Activated CD8-positive, alpha-beta memory T cell treated with anti-CD3 and anti-CD28 coated beads, Interleukin-2, amount 10 ng/mL, durations not matched to agents 7 days and 5 days (primary cell): Measurements from ENCODE around the gene UNC93B1. TPM values are rescaled to one million over a fixed set of nuclear protein-coding genes. Genes with fewer than 3 reads are reported as not detected.

Experiments used
- ATAC-seq: fragments of 150-1000 bp; cut with Tn5 transposase; one replicate; pipeline ENCODE4 v1.10.0; 2021; ENCODE audit warnings: moderate library complexity
- CTCF ChIA-PET: fragments of 350-600 bp; sonication (Branson Sonifier 250); formaldehyde crosslinking; loops from one replicate; lab custom pipeline; 2021; ENCODE audit warnings: antibody characterized with exemption; lab: Charles Lee
- DNase-seq: peaks from one replicate; pipeline ENCODE4 v3.0.0-alpha.2; 2020
- H3K27ac Mint-ChIP-seq: one replicate; pipeline ENCODE4 v1.8.0; 2021; ENCODE audit warnings: mild to moderate bottlenecking, mixed read lengths
- H3K27me3 Mint-ChIP-seq: one replicate; pipeline ENCODE4 v1.8.0; 2021; ENCODE audit warnings: mixed read lengths
- H3K36me3 Mint-ChIP-seq: one replicate; pipeline ENCODE4 v1.8.0; 2021; ENCODE audit warnings: mild to moderate bottlenecking, mixed read lengths
- H3K4me1 Mint-ChIP-seq: one replicate; pipeline ENCODE4 v1.8.0; 2021; ENCODE audit warnings: mixed read lengths
- H3K4me3 Mint-ChIP-seq: one replicate; pipeline ENCODE4 v1.8.0; 2021; ENCODE audit warnings: mild to moderate bottlenecking, moderate library complexity, mixed read lengths
- H3K9me3 Mint-ChIP-seq: one replicate; pipeline ENCODE4 v1.8.0; 2022; ENCODE audit warnings: low read depth, mixed read lengths
- total RNA-seq, 2 experiments: library from RNA; stranded (reverse); gene quantifications; one replicate each; pipeline ENCODE4 v1.2.3, GENCODE V29; 2021

UNC93B1 gene
- total RNA-seq, 2 experiments from 2014 or later, result 20.0 to 48.9 TPM

DNA sequence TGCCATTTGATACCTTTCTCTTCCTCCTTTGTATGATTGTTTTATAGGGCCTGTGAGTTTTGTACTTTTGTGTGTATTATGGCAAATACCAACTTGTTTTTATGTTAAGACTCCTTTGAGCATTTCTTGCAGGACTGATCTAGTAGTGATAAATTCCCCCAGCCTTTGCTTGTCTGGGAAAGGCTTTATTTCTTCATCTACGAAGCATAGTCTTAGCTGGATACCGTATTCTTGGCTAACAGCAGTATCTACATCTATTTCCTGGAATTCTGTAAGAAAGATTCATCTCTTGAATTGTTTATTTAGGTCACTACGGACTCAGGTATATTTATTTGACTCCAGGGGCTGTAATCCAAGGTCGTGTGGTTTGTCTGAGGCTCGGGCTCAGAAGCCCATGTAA, 20.6 kb upstream of the UNC93B1 start:
- Mint-ChIP-seq H3K36me3 (no peaks in the 10 kb centered on the region), H3K27me3 (peaks cover 2% of the 10 kb centered on the region), H3K27ac (no peak overlapping the region), H3K9me3 (no peaks in the 10 kb centered on the region), H3K4me3 (no peak overlapping the region), H3K4me1 (peaks cover 11% of the 10 kb centered on the region)
- CTCF ChIA-PET, result interaction anchor here (1.5 kb wide), 1 partner anchor 15 kb away, joined by 5 read pairs; the partner anchor contains the start of gene ALDH3B1
- DNase-seq (no peak), ATAC-seq (no peak)

DNA sequence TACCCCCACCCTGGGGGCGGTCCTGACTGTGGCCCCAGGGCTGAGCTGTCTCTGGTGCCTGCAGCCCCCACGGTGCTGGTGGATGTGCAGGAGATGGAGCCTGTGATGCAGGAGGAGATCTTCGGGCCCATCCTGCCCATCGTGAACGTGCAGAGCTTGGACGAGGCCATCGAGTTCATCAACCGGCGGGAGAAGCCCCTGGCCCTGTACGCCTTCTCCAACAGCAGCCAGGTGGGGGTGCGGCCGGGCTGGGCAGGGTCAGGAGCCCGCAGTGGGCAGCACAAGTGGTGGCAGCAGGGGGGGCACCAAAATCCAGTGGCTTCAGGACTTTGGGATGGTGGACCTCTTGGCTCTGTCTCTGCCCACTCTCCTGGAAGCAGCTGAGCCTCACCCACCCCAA, 18.6 kb upstream of the UNC93B1 start:
- no peaks in the 10 kb centered on the region for H3K9me3 Mint-ChIP-seq
- no peak for ATAC-seq
- H3K27ac Mint-ChIP-seq, result no peak overlapping the region
- no peak for DNase-seq
- H3K4me3 Mint-ChIP-seq, result no peak overlapping the region
- CTCF ChIA-PET, result no interaction called here
- H3K36me3 Mint-ChIP-seq, result no peaks in the 10 kb centered on the region
- peaks cover 2% of the 10 kb centered on the region for H3K27me3 Mint-ChIP-seq
- peaks cover 3% of the 10 kb centered on the region for H3K4me1 Mint-ChIP-seq

- CTCF ChIA-PET, result no interaction called here
- no peak for ATAC-seq
- no peak overlapping the region for H3K27ac Mint-ChIP-seq
- no peak overlapping the region for H3K4me3 Mint-ChIP-seq
- no peak for DNase-seq
- no peaks in the 10 kb centered on the region for H3K36me3 Mint-ChIP-seq
- H3K9me3 Mint-ChIP-seq, result no peaks in the 10 kb centered on the region
- H3K4me1 Mint-ChIP-seq, result peaks cover 2% of the 10 kb centered on the region
- H3K27me3 Mint-ChIP-seq, result peaks cover 2% of the 10 kb centered on the region
These were observed 17.4 kb upstream of the UNC93B1 start for GRCh38 chr11:68021167-68021787.

DNA sequence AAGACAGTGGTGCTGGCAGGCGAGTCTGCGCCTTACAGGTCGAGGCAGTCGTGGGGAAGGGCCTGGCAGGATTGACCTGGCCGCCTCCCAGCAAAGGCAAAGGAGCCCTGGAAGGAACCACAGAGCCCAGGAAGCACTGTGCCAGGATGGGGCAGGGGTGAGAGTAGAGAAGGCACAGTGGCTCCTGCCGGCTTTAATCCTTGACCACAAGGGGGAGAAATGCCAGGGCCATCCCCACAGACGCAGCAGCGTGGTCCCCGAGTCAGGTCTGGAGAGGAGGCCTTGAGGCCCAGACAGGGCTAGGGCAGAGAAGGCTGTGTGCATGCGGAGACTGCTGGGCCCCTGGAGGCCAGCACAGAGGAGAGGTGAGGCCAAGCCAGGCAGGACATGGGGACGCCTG, 16.7 kb upstream of the UNC93B1 start:
- Mint-ChIP-seq H3K36me3 (no peaks in the 10 kb centered on the region), H3K4me1 (no peaks in the 10 kb centered on the region), H3K27me3 (peaks cover 2% of the 10 kb centered on the region), H3K9me3 (no peaks in the 10 kb centered on the region), H3K4me3 (no peak overlapping the region), H3K27ac (no peak overlapping the region)
- ATAC-seq, result no peak
- CTCF ChIA-PET, result no interaction called here
- no peak for DNase-seq

DNA sequence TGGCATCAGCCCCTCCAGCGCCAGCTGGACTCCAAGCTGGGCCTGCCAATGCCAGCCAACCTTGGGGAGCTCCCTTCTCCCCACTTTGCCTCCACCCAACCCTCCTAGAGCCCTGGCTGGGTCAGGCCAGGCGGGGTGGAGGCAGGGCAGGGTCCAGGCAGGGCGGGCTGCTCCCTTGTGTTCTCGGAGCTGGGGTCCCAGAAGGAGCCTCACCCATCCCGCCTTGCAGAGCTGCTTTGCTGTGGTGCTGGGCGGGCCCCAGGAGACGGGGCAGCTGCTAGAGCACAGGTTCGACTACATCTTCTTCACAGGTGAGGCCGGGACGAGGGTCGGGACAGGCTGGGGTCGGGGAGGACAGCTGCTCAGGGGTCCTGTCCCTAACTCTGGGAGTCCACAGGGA, 15.6 kb upstream of the UNC93B1 start:
- CTCF ChIA-PET, result no interaction called here
- no peak for ATAC-seq
- H3K4me1 Mint-ChIP-seq, result no peaks in the 10 kb centered on the region
- DNase-seq, result no peak
- H3K27me3 Mint-ChIP-seq, result no peaks in the 10 kb centered on the region
- no peak overlapping the region for H3K27ac Mint-ChIP-seq
- H3K4me3 Mint-ChIP-seq, result no peak overlapping the region
- no peaks in the 10 kb centered on the region for H3K36me3 Mint-ChIP-seq
- H3K9me3 Mint-ChIP-seq, result no peaks in the 10 kb centered on the region

- Mint-ChIP-seq H3K4me1 (no peaks in the 10 kb centered on the region), H3K27me3 (no peaks in the 10 kb centered on the region), H3K4me3 (no peak overlapping the region), H3K36me3 (no peaks in the 10 kb centered on the region), H3K9me3 (no peaks in the 10 kb centered on the region), H3K27ac (no peak overlapping the region)
- ATAC-seq, result no peak
- CTCF ChIA-PET, result no interaction called here
- no peak for DNase-seq
These were observed 14.9 kb upstream of the UNC93B1 start for GRCh38 chr11:68018730-68019190.

- no peak overlapping the region for H3K27ac Mint-ChIP-seq
- no peaks in the 10 kb centered on the region for H3K4me1 Mint-ChIP-seq
- ATAC-seq (no peak), DNase-seq (no peak)
- H3K27me3 Mint-ChIP-seq, result no peaks in the 10 kb centered on the region
- H3K36me3 Mint-ChIP-seq, result no peaks in the 10 kb centered on the region
- no peak overlapping the region for H3K4me3 Mint-ChIP-seq
- no peaks in the 10 kb centered on the region for H3K9me3 Mint-ChIP-seq
- CTCF ChIA-PET, result no interaction called here
These were observed 14.3 kb upstream of the UNC93B1 start for GRCh38 chr11:68017980-68018729.

DNA sequence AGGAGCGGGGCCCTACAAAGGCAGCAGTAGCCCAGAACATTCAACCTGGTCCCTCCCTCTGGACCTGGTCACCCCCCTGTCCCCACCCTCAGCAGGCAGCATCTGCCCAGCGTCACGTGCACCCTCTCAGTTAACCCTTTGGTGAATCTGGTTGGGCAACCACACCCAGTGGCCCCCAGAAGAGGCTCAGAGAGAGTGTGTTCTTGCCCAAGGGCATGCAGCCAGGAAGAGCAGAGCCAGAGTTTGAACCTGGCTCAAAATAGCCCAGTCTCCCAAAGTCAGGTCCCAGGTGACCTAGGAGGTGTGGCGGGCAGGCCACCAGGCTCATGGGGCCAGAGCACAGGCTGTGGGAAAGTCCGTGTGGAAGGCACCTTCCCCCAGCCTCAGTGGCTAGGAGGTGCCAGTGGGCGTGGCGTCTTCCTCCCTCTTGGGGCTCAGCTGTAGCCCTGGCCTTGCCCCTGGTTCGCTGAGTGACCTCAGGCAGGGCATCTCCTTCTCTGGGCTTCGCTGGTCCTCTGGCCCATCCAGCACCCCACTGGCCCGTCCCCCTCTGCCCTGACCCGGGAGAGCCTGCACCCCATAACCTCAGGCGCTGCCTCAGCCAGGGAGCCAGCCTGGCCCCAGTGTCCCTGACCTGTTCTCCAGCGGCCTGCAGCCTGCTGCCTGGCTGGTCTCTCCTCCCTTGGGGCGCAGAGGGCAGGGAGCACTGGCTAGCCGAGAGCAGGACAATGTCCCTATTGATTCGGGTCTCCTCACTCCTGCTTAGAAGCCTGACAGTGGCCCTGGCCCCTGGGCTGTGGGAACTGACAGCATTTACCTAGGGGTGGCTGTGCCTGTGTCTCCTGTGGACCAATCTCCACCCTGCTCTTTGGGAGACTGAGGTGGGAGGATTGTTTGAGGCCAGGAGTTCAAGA, 13.3 kb upstream of the UNC93B1 start:
- Mint-ChIP-seq H3K36me3 (no peaks in the 10 kb centered on the region), H3K27ac (no peak overlapping the region), H3K4me1 (no peaks in the 10 kb centered on the region), H3K9me3 (no peaks in the 10 kb centered on the region), H3K4me3 (no peak overlapping the region), H3K27me3 (no peaks in the 10 kb centered on the region)
- CTCF ChIA-PET, result no interaction called here
- ATAC-seq (no peak), DNase-seq (no peak)

GRCh38 chr11:68016161-68016903, 12.4 kb upstream of the UNC93B1 start:
- ATAC-seq (no peak), DNase-seq (no peak)
- Mint-ChIP-seq H3K9me3 (no peaks in the 10 kb centered on the region), H3K27ac (no peak overlapping the region), H3K27me3 (no peaks in the 10 kb centered on the region), H3K4me1 (no peaks in the 10 kb centered on the region), H3K36me3 (no peaks in the 10 kb centered on the region), H3K4me3 (no peak overlapping the region)
- CTCF ChIA-PET, result no interaction called here

DNA sequence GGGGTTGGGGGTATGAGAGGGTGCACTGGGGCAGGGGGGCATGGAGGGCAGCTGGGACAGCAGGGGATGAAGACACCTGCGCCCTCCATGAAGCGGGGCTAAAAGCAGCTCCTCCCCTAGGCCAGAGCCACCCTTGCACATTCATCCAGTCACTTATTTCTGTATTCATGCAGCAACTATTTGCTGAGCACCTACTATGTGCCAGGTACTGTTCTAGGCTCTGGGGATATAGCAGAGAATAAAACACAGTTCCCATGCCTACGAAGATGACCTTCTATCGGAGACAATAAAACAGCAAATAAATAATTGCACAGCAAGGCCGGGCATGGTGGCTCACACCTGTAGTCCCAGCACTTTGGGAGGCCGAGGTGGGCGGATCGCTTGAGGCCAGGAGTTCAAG, 11.6 kb upstream of the UNC93B1 start:
- CTCF ChIA-PET, result no interaction called here
- no peak for ATAC-seq
- DNase-seq, result no peak
- H3K4me3 Mint-ChIP-seq, result no peak overlapping the region
- no peaks in the 10 kb centered on the region for H3K9me3 Mint-ChIP-seq
- H3K4me1 Mint-ChIP-seq, result no peaks in the 10 kb centered on the region
- H3K27ac Mint-ChIP-seq, result no peak overlapping the region
- no peaks in the 10 kb centered on the region for H3K27me3 Mint-ChIP-seq
- H3K36me3 Mint-ChIP-seq, result no peaks in the 10 kb centered on the region

GRCh38 chr11:68014947-68015447, 11.1 kb upstream of the UNC93B1 start:
- Mint-ChIP-seq H3K36me3 (no peaks in the 10 kb centered on the region), H3K27me3 (no peaks in the 10 kb centered on the region), H3K4me3 (no peak overlapping the region), H3K27ac (no peak overlapping the region), H3K9me3 (no peaks in the 10 kb centered on the region), H3K4me1 (peaks cover 2% of the 10 kb centered on the region)
- ATAC-seq (no peak), DNase-seq (no peak)
- CTCF ChIA-PET, result no interaction called here

DNA sequence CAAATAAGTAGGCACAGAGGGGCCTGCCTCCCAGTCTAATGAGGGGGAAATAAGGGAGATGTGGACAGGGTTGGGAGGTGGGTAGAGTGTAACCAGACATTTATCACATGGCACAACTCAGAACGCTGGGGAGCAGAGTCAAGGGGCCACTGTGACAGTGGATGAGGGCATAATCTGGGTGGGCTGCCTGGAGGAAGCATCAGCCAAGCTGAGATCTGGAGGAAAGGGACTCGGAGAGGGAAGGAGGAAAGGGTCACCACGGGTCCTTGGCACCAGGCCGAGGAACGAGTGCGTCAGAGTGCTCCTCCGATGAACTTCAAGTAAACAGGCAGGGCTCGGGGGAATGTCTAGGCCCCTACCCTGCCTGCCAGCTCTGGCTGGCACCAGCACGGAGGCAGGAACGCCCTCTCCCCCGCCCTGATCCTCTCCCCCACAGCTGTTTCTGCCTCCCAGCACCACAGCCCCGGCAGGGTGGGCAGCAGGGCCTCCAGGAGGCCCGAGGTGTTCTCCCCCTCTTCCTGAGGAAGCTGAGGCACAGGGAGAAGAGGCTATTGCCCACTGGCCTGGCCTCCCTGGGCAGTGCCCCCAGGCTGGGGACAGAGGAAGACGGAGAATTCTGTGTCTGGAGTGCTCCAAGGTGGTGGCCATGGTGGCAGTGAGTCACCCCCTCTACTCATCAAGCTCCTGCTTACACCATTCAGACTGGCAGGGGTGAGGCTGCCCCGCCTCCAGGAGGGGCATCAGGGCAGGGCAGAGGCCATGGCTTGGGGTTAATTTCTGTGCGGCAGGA, 10.5 kb upstream of the UNC93B1 start:
- DNase-seq (no peak), ATAC-seq (no peak)
- peaks cover 7% of the 10 kb centered on the region for H3K4me1 Mint-ChIP-seq
- no peaks in the 10 kb centered on the region for H3K27me3 Mint-ChIP-seq
- no peak overlapping the region for H3K4me3 Mint-ChIP-seq
- CTCF ChIA-PET, result no interaction called here
- H3K36me3 Mint-ChIP-seq, result no peaks in the 10 kb centered on the region
- no peaks in the 10 kb centered on the region for H3K9me3 Mint-ChIP-seq
- no peak overlapping the region for H3K27ac Mint-ChIP-seq
